HAP-1 (cell line): ENCODE results near the gene PCSK2.

Experiments used
- DNase-seq, 2 experiments: peaks; one replicate each; pipeline ENCODE4 v3.0.0-alpha.2; 2016 to 2020; ENCODE audit warnings: low spot score in 2 of 2
- H3K27me3 ChIP-seq: fragments of 250-450 bp; sonication (Bioruptor Pico); 2 replicates; pipeline ENCODE4 v1.5.1; 2020; ENCODE audit warnings: low read depth, mild to moderate bottlenecking, moderate library complexity
- H3K36me3 ChIP-seq: fragments of 250-450 bp; sonication (Bioruptor Pico); replicated peaks from 2 replicates; pipeline ENCODE4 v1.5.1; 2020; ENCODE audit warnings: mild to moderate bottlenecking
- H3K4me1 ChIP-seq: fragments of 250-450 bp; sonication (Bioruptor Pico); 2 replicates; pipeline ENCODE4 v1.5.1; 2020; ENCODE audit warnings: mild to moderate bottlenecking
- H3K4me3 ChIP-seq: fragments of 250-450 bp; sonication (Bioruptor Pico); 2 replicates; pipeline ENCODE4 v1.5.1; 2020; ENCODE audit warnings: mild to moderate bottlenecking, moderate library complexity
- H3K9me3 ChIP-seq: fragments of 250-450 bp; sonication (Bioruptor Pico); 2 replicates; pipeline ENCODE4 v1.5.1; 2020; ENCODE audit warnings: mild to moderate bottlenecking, moderate library complexity
- in situ Hi-C: fragments of 300-500 bp; cut with MboI; formaldehyde crosslinking; loops from 3 replicates; pipeline ENCODE4 v1.14.3; 2020; ENCODE audit warnings: low sequenced_read_pairs, inconsistent platforms, mixed read lengths

Gene PCSK2

GRCh38 chr20:17287998-17288397 is 61.2 kb downstream of the PCSK2 start:
- H3K4me3 ChIP-seq: no peak overlapping the region
- no peaks in the 10 kb centered on the region; the same call in 1 of the 2 replicates for H3K27me3 ChIP-seq
- in situ Hi-C loops: loop anchor here (25.0 kb wide), 1 partner anchor 476 kb away; no protein-coding TSS in a partner anchor
- no peaks in the 10 kb centered on the region for H3K36me3 ChIP-seq
- H3K9me3 ChIP-seq: no peaks in the 10 kb centered on the region
- DNase-seq: no peak
- no peaks in the 10 kb centered on the region for H3K4me1 ChIP-seq

GRCh38 chr20:17295151-17295726 is 68.4 kb downstream of the PCSK2 start:
- Histone ChIP-seq H3K36me3 (no peaks in the 10 kb centered on the region), H3K4me1 (no peaks in the 10 kb centered on the region), H3K9me3 (no peaks in the 10 kb centered on the region), H3K27me3 (no peaks in the 10 kb centered on the region), H3K4me3 (no peak overlapping the region)
- DNase-seq: no peak
- in situ Hi-C loops: loop anchor here (25.0 kb wide), 1 partner anchor 483 kb away; no protein-coding TSS in a partner anchor

GRCh38 chr20:17295991-17296390 is 69.2 kb downstream of the PCSK2 start:
- in situ Hi-C loops: loop anchor here (25.0 kb wide), 1 partner anchor 484 kb away; no protein-coding TSS in a partner anchor
- Histone ChIP-seq H3K27me3 (no peaks in the 10 kb centered on the region), H3K36me3 (no peaks in the 10 kb centered on the region), H3K9me3 (no peaks in the 10 kb centered on the region), H3K4me1 (no peaks in the 10 kb centered on the region), H3K4me3 (no peak overlapping the region)
- DNase-seq: no peak

GRCh38 chr20:17298171-17298570 is 71.3 kb downstream of the PCSK2 start:
- H3K27me3 ChIP-seq: no peaks in the 10 kb centered on the region
- DNase-seq: no peak
- H3K4me1 ChIP-seq: no peaks in the 10 kb centered on the region
- H3K4me3 ChIP-seq: no peak overlapping the region
- H3K36me3 ChIP-seq: no peaks in the 10 kb centered on the region
- no peaks in the 10 kb centered on the region for H3K9me3 ChIP-seq
- in situ Hi-C loops: loop anchor here (25.0 kb wide), 1 partner anchor 486 kb away; no protein-coding TSS in a partner anchor

GRCh38 chr20:17298751-17299150 is 71.9 kb downstream of the PCSK2 start:
- H3K27me3 ChIP-seq: no peaks in the 10 kb centered on the region

GRCh38 chr20:17300113-17300512 is 73.3 kb downstream of the PCSK2 start:
- in situ Hi-C loops: no loop called here
- H3K4me3 ChIP-seq: no peak overlapping the region
- no peak for DNase-seq
- no peaks in the 10 kb centered on the region for H3K4me1 ChIP-seq
- H3K36me3 ChIP-seq: no peaks in the 10 kb centered on the region
- H3K9me3 ChIP-seq: no peaks in the 10 kb centered on the region
- H3K27me3 ChIP-seq: no peaks in the 10 kb centered on the region

More at GRCh38 chr20:17298751-17299150, 71.9 kb downstream of the PCSK2 start:
- in situ Hi-C loops: loop anchor here (25.0 kb wide), 1 partner anchor 486 kb away; no protein-coding TSS in a partner anchor
- Histone ChIP-seq H3K9me3 (no peaks in the 10 kb centered on the region), H3K36me3 (no peaks in the 10 kb centered on the region), H3K4me3 (no peak overlapping the region), H3K4me1 (no peaks in the 10 kb centered on the region)
- DNase-seq: no peak

GRCh38 chr20:17304774-17305173 is 77.9 kb downstream of the PCSK2 start:
- no peak for DNase-seq
- in situ Hi-C loops: no loop called here
- H3K4me3 ChIP-seq: no peak overlapping the region

GRCh38 chr20:17306427-17306826 is 79.6 kb downstream of the PCSK2 start:
- Histone ChIP-seq H3K4me3 (no peak overlapping the region), H3K27me3 (no peaks in the 10 kb centered on the region), H3K4me1 (no peaks in the 10 kb centered on the region), H3K36me3 (no peaks in the 10 kb centered on the region), H3K9me3 (no peaks in the 10 kb centered on the region)
- no peak for DNase-seq
- in situ Hi-C loops: no loop called here

More at GRCh38 chr20:17304774-17305173, 77.9 kb downstream of the PCSK2 start:
- Histone ChIP-seq H3K27me3 (no peaks in the 10 kb centered on the region), H3K4me1 (no peaks in the 10 kb centered on the region), H3K9me3 (no peaks in the 10 kb centered on the region), H3K36me3 (no peaks in the 10 kb centered on the region)

- peaks cover 26% of the 10 kb centered on the region for H3K27me3 ChIP-seq
- no peak for DNase-seq
Measured at GRCh38 chr20:17314264-17314663, 87.4 kb downstream of the PCSK2 start.

GRCh38 chr20:17315407-17316231 is 88.8 kb downstream of the PCSK2 start:
- Histone ChIP-seq H3K27me3 (peaks cover 26% of the 10 kb centered on the region), H3K36me3 (no peaks in the 10 kb centered on the region), H3K4me3 (no peak overlapping the region), H3K9me3 (no peaks in the 10 kb centered on the region), H3K4me1 (no peaks in the 10 kb centered on the region)
- no peak for DNase-seq
- in situ Hi-C loops: no loop called here

More at GRCh38 chr20:17314264-17314663, 87.4 kb downstream of the PCSK2 start:
- H3K9me3 ChIP-seq: no peaks in the 10 kb centered on the region
- in situ Hi-C loops: no loop called here
- H3K36me3 ChIP-seq: no peaks in the 10 kb centered on the region
- H3K4me3 ChIP-seq: no peak overlapping the region
- no peaks in the 10 kb centered on the region for H3K4me1 ChIP-seq

- DNase-seq: no peak
- no peaks in the 10 kb centered on the region for H3K9me3 ChIP-seq
- no peak overlapping the region for H3K4me3 ChIP-seq
- in situ Hi-C loops: no loop called here
- H3K27me3 ChIP-seq: peaks cover 26% of the 10 kb centered on the region
- H3K4me1 ChIP-seq: no peaks in the 10 kb centered on the region
- no peaks in the 10 kb centered on the region for H3K36me3 ChIP-seq
Measured at GRCh38 chr20:17316316-17317038, 89.6 kb downstream of the PCSK2 start.

GRCh38 chr20:17317341-17317740 is 90.5 kb downstream of the PCSK2 start:
- Histone ChIP-seq H3K4me1 (no peaks in the 10 kb centered on the region), H3K27me3 (peaks cover 26% of the 10 kb centered on the region), H3K36me3 (no peaks in the 10 kb centered on the region), H3K9me3 (no peaks in the 10 kb centered on the region), H3K4me3 (no peak overlapping the region)
- no peak for DNase-seq
- in situ Hi-C loops: no loop called here

GRCh38 chr20:17320456-17320855 is 93.6 kb downstream of the PCSK2 start:
- DNase-seq: no peak
- Histone ChIP-seq H3K4me1 (no peaks in the 10 kb centered on the region), H3K36me3 (no peaks in the 10 kb centered on the region), H3K27me3 (peaks cover 17% of the 10 kb centered on the region), H3K4me3 (no peak overlapping the region), H3K9me3 (no peaks in the 10 kb centered on the region)
- in situ Hi-C loops: no loop called here
